GM23338 (cell line): Measurements from ENCODE around the gene TMIGD3. TPM values are rescaled to one million over a fixed set of nuclear protein-coding genes. Genes with fewer than 3 reads are reported as not detected.

ENCODE experiments used
- ATAC-seq: fragments of 200-7000 bp; cut with Tn5 transposase; 3 replicates; pipeline ENCODE4 v1.9.1; 2020
- DNase-seq: peaks from one replicate; pipeline ENCODE4 v3.0.0-alpha.2; 2015; ENCODE audit warnings: low spot score
- H2AFZ ChIP-seq: fragments of 200-600 bp; sonication (generic); 2 replicates; pipeline ENCODE4 v1.8.0; 2016; ENCODE audit warnings: antibody characterized with exemption, mild to moderate bottlenecking, moderate library complexity
- H3F3A ChIP-seq: fragments of 200-600 bp; sonication (generic); replicated peaks from 2 replicates; pipeline ENCODE4 v1.8.0; 2017; ENCODE audit warnings: antibody characterized with exemption, mixed run types, low read depth
- H3K27ac ChIP-seq: fragments of 200-600 bp; sonication (generic); 2 replicates; pipeline ENCODE4 v1.6.1; 2016; ENCODE audit warnings: low read depth
- H3K27me3 ChIP-seq: fragments of 200-600 bp; sonication (generic); 2 replicates; pipeline ENCODE4 v1.8.0; 2016; ENCODE audit warnings: mild to moderate bottlenecking, mixed run types, moderate library complexity; ENCODE audit not compliant: insufficient read depth
- H3K36me3 ChIP-seq: fragments of 200-600 bp; sonication (generic); 2 replicates; pipeline ENCODE4 v1.8.0; 2016; ENCODE audit warnings: mild to moderate bottlenecking; ENCODE audit not compliant: insufficient read depth
- H3K4me1 ChIP-seq: fragments of 200-600 bp; sonication (generic); 2 replicates; pipeline ENCODE4 v1.8.0; 2016; ENCODE audit warnings: mild to moderate bottlenecking, moderate library complexity; ENCODE audit not compliant: insufficient read depth
- H3K4me2 ChIP-seq: fragments of 200-600 bp; sonication (generic); 2 replicates; pipeline ENCODE4 v1.7.1; 2017; ENCODE audit warnings: mixed run types
- H3K4me3 ChIP-seq: fragments of 200-600 bp; sonication (generic); 2 replicates; pipeline ENCODE4 v1.6.1; 2016; ENCODE audit warnings: mixed run types
- H3K79me2 ChIP-seq: fragments of 200-600 bp; sonication (generic); replicated peaks from 2 replicates; pipeline ENCODE4 v1.8.0; 2017; ENCODE audit warnings: mild to moderate bottlenecking; ENCODE audit not compliant: insufficient read depth
- H3K9me2 ChIP-seq: fragments of 200-600 bp; sonication (generic); 2 replicates; pipeline ENCODE4 v1.8.0; 2017; ENCODE audit not compliant: insufficient read depth
- H4K20me1 ChIP-seq: fragments of 200-600 bp; sonication (generic); replicated peaks from 2 replicates; pipeline ENCODE4 v1.8.0; 2017; ENCODE audit warnings: mild to moderate bottlenecking; ENCODE audit not compliant: insufficient read depth
- H3K27ac Mint-ChIP-seq: 2 replicates; pipeline ENCODE4 v1.8.0; 2020; ENCODE audit warnings: inconsistent platforms, mild to moderate bottlenecking, moderate library complexity, mixed read lengths
- H3K27me3 Mint-ChIP-seq: 3 replicates; pipeline ENCODE4 v1.8.0; 2022; ENCODE audit warnings: low read depth, mild to moderate bottlenecking, moderate library complexity, mixed read lengths, inconsistent platforms; ENCODE audit not compliant: insufficient read depth, poor library complexity
- H3K36me3 Mint-ChIP-seq: 3 replicates; pipeline ENCODE4 v1.8.0; 2021; ENCODE audit warnings: low read depth, mild to moderate bottlenecking, inconsistent platforms, moderate library complexity, mixed read lengths
- H3K4me1 Mint-ChIP-seq: 3 replicates; pipeline ENCODE4 v1.8.0; 2020; ENCODE audit warnings: mild to moderate bottlenecking, inconsistent platforms, mixed read lengths
- H3K4me3 Mint-ChIP-seq: 3 replicates; pipeline ENCODE4 v1.8.0; 2021; ENCODE audit warnings: moderate library complexity, mild to moderate bottlenecking, inconsistent platforms, mixed read lengths
- H3K9me3 Mint-ChIP-seq: 3 replicates; pipeline ENCODE4 v1.8.0; 2020; ENCODE audit warnings: moderate library complexity, mild to moderate bottlenecking, inconsistent platforms, mixed read lengths
- CREB1 ChIP-seq: fragments of 250-450 bp; sonication (Bioruptor Pico); IDR thresholded peaks from 2 replicates; pipeline ENCODE4 v1.5.0; 2020; ENCODE audit warnings: low read depth, mild to moderate bottlenecking, moderate library complexity
- EZH2 ChIP-seq: fragments of 200-600 bp; sonication (generic); IDR thresholded peaks from one replicate; pipeline ENCODE4 v1.8.0; 2017; ENCODE audit warnings: antibody characterized with exemption, mild to moderate bottlenecking, low read depth; ENCODE audit not compliant: unreplicated experiment
- EZH2phosphoT487 ChIP-seq: fragments of 200-600 bp; sonication (generic); IDR thresholded peaks from one replicate; pipeline ENCODE4 v1.8.1; 2018; ENCODE audit warnings: antibody characterized with exemption; ENCODE audit not compliant: unreplicated experiment
- JUNB ChIP-seq: IDR thresholded peaks from one replicate; pipeline ENCODE4 v1.6.1; 2016; ENCODE audit warnings: antibody characterized with exemption; ENCODE audit not compliant: unreplicated experiment
- NANOG ChIP-seq: IDR thresholded peaks from 2 replicates; pipeline ENCODE4 v1.6.1; 2016; ENCODE audit warnings: antibody characterized with exemption, borderline replicate concordance
- POLR2AphosphoS5 ChIP-seq: IDR thresholded peaks from 2 replicates; pipeline ENCODE4 v1.6.1; 2016; ENCODE audit warnings: antibody characterized with exemption, low read depth
- STAT1 ChIP-seq: IDR thresholded peaks from one replicate; pipeline ENCODE4 v1.6.1; 2016; ENCODE audit warnings: antibody characterized with exemption; ENCODE audit not compliant: unreplicated experiment
- ZNF114 ChIP-seq: fragments of 250-450 bp; sonication (Bioruptor Pico); IDR thresholded peaks from 2 replicates; pipeline ENCODE4 v1.5.0; 2020; ENCODE audit warnings: mild to moderate bottlenecking, moderate library complexity
- ZNF331 ChIP-seq: fragments of 250-450 bp; sonication (Bioruptor Pico); IDR thresholded peaks from 2 replicates; pipeline ENCODE4 v1.5.0; 2020; ENCODE audit warnings: low read depth, mild to moderate bottlenecking, moderate library complexity
- polyA plus RNA-seq: library from polyadenylated mRNA; unstranded; fragments of >200 nt; fragmentation: Nextera tagmentation; extraction: Ambion mirVana; gene quantifications from 2 replicates; pipeline ENCODE4 v1.2.1, GENCODE V29; 2016
- total RNA-seq: library from RNA; depleted of rRNA; stranded (reverse); fragments of >200 nt; shearing (Covaris generic); gene quantifications from 2 replicates; pipeline ENCODE4 v1.2.3, GENCODE V29; 2014
- TF ChIP-seq, protein P1 (sequence below), 2 experiments: fragments of 200-600 bp in 1 of 2; sonication (generic) in 1 of 2; conservative IDR thresholded peaks; 2 replicates each; pipeline versions ENCODE4 v1.5.1 to v1.6.1; 2016 to 2017; ENCODE audit warnings: antibody characterized with exemption in 2 of 2, low read depth in 2 of 2, mild to moderate bottlenecking in 2 of 2, moderate library complexity in 1 of 2
- TF ChIP-seq, protein P2 (sequence below): IDR thresholded peaks from 2 replicates; pipeline ENCODE4 v1.6.1; 2016; ENCODE audit warnings: antibody characterized with exemption
- TF ChIP-seq, protein P3 (sequence below): fragments of 250-450 bp; sonication (Bioruptor Pico); IDR thresholded peaks from 2 replicates; pipeline ENCODE4 v1.5.0; 2020; ENCODE audit warnings: mild to moderate bottlenecking, moderate library complexity
- TF ChIP-seq, protein P4 (sequence below): IDR thresholded peaks from one replicate; pipeline ENCODE4 v1.6.1; 2018; ENCODE audit warnings: antibody characterized with exemption; ENCODE audit not compliant: unreplicated experiment

TMIGD3 gene
- total and polyA plus RNA-seq, 2 experiments from 2014 or later: not detected

DNA sequence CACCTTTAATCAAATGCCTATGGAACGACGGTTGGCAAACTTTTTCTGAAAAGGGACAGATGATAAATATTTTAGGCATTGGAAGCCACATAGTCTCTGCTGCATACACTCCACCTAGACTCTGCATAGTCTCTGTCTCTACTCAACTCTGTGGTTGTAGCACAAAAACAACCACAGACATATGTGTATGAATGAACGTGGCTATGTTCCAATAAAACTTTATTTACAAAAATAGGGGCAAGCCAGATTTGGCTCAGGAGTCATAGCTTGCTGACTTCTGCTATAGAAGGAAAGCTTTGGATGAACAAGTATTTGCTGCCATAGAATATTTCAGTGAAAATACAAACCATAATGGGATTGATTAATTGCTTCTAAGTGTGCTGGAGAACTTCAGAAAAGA, 37.5 kb upstream of the TMIGD3 start:
- DNase-seq: no peak
- ATAC-seq: no peak
- H3K4me3 ChIP-seq: no peak overlapping the region

More for the DNA sequence above, 37.5 kb upstream of the TMIGD3 start:
- Histone ChIP-seq H3K27ac (no peak overlapping the region), H3K9me2 (peaks cover 21% of the 10 kb centered on the region), H3F3A (no peaks in the 10 kb centered on the region), H3K36me3 (no peaks in the 10 kb centered on the region), H3K27me3 (no peaks in the 10 kb centered on the region), H3K4me1 (peaks cover 10% of the 10 kb centered on the region), H2AFZ (no peak overlapping the region), H4K20me1 (no peaks in the 10 kb centered on the region), H3K4me2 (no peak overlapping the region), H3K79me2 (no peaks in the 10 kb centered on the region)
- TF ChIP-seq ZNF114 (CRISPR knock-in tag) (no peak), JUNB (no peak), CREB1 (no peak), EZH2 (no peak), POLR2AphosphoS5 (no peak), NANOG (no peak), ZNF331 (CRISPR knock-in tag) (no peak), EZH2phosphoT487 (no peak), STAT1 (no peak)
- TF ChIP-seq, protein P1, sequence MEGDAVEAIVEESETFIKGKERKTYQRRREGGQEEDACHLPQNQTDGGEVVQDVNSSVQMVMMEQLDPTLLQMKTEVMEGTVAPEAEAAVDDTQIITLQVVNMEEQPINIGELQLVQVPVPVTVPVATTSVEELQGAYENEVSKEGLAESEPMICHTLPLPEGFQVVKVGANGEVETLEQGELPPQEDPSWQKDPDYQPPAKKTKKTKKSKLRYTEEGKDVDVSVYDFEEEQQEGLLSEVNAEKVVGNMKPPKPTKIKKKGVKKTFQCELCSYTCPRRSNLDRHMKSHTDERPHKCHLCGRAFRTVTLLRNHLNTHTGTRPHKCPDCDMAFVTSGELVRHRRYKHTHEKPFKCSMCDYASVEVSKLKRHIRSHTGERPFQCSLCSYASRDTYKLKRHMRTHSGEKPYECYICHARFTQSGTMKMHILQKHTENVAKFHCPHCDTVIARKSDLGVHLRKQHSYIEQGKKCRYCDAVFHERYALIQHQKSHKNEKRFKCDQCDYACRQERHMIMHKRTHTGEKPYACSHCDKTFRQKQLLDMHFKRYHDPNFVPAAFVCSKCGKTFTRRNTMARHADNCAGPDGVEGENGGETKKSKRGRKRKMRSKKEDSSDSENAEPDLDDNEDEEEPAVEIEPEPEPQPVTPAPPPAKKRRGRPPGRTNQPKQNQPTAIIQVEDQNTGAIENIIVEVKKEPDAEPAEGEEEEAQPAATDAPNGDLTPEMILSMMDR (conservative IDR thresholded peaks at IDR 0.05; ENCODE audit: low read depth in 2 of 2): no peak
- TF ChIP-seq, protein P2, sequence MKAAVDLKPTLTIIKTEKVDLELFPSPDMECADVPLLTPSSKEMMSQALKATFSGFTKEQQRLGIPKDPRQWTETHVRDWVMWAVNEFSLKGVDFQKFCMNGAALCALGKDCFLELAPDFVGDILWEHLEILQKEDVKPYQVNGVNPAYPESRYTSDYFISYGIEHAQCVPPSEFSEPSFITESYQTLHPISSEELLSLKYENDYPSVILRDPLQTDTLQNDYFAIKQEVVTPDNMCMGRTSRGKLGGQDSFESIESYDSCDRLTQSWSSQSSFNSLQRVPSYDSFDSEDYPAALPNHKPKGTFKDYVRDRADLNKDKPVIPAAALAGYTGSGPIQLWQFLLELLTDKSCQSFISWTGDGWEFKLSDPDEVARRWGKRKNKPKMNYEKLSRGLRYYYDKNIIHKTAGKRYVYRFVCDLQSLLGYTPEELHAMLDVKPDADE: no peak
- TF ChIP-seq, protein P3, sequence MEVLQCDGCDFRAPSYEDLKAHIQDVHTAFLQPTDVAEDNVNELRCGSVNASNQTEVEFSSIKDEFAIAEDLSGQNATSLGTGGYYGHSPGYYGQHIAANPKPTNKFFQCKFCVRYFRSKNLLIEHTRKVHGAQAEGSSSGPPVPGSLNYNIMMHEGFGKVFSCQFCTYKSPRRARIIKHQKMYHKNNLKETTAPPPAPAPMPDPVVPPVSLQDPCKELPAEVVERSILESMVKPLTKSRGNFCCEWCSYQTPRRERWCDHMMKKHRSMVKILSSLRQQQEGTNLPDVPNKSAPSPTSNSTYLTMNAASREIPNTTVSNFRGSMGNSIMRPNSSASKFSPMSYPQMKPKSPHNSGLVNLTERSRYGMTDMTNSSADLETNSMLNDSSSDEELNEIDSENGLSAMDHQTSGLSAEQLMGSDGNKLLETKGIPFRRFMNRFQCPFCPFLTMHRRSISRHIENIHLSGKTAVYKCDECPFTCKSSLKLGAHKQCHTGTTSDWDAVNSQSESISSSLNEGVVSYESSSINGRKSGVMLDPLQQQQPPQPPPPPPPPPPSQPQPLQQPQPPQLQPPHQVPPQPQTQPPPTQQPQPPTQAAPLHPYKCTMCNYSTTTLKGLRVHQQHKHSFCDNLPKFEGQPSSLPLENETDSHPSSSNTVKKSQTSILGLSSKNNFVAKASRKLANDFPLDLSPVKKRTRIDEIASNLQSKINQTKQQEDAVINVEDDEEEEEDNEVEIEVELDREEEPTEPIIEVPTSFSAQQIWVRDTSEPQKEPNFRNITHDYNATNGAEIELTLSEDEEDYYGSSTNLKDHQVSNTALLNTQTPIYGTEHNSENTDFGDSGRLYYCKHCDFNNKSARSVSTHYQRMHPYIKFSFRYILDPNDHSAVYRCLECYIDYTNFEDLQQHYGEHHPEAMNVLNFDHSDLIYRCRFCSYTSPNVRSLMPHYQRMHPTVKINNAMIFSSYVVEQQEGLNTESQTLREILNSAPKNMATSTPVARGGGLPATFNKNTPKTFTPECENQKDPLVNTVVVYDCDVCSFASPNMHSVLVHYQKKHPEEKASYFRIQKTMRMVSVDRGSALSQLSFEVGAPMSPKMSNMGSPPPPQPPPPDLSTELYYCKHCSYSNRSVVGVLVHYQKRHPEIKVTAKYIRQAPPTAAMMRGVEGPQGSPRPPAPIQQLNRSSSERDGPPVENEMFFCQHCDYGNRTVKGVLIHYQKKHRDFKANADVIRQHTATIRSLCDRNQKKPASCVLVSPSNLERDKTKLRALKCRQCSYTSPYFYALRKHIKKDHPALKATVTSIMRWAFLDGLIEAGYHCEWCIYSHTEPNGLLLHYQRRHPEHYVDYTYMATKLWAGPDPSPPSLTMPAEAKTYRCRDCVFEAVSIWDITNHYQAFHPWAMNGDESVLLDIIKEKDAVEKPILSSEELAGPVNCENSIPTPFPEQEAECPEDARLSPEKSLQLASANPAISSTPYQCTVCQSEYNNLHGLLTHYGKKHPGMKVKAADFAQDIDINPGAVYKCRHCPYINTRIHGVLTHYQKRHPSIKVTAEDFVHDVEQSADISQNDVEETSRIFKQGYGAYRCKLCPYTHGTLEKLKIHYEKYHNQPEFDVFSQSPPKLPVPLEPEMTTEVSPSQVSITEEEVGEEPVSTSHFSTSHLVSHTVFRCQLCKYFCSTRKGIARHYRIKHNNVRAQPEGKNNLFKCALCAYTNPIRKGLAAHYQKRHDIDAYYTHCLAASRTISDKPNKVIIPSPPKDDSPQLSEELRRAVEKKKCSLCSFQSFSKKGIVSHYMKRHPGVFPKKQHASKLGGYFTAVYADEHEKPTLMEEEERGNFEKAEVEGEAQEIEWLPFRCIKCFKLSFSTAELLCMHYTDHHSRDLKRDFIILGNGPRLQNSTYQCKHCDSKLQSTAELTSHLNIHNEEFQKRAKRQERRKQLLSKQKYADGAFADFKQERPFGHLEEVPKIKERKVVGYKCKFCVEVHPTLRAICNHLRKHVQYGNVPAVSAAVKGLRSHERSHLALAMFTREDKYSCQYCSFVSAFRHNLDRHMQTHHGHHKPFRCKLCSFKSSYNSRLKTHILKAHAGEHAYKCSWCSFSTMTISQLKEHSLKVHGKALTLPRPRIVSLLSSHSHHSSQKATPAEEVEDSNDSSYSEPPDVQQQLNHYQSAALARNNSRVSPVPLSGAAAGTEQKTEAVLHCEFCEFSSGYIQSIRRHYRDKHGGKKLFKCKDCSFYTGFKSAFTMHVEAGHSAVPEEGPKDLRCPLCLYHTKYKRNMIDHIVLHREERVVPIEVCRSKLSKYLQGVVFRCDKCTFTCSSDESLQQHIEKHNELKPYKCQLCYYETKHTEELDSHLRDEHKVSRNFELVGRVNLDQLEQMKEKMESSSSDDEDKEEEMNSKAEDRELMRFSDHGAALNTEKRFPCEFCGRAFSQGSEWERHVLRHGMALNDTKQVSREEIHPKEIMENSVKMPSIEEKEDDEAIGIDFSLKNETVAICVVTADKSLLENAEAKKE: no peak
- TF ChIP-seq, protein P4, sequence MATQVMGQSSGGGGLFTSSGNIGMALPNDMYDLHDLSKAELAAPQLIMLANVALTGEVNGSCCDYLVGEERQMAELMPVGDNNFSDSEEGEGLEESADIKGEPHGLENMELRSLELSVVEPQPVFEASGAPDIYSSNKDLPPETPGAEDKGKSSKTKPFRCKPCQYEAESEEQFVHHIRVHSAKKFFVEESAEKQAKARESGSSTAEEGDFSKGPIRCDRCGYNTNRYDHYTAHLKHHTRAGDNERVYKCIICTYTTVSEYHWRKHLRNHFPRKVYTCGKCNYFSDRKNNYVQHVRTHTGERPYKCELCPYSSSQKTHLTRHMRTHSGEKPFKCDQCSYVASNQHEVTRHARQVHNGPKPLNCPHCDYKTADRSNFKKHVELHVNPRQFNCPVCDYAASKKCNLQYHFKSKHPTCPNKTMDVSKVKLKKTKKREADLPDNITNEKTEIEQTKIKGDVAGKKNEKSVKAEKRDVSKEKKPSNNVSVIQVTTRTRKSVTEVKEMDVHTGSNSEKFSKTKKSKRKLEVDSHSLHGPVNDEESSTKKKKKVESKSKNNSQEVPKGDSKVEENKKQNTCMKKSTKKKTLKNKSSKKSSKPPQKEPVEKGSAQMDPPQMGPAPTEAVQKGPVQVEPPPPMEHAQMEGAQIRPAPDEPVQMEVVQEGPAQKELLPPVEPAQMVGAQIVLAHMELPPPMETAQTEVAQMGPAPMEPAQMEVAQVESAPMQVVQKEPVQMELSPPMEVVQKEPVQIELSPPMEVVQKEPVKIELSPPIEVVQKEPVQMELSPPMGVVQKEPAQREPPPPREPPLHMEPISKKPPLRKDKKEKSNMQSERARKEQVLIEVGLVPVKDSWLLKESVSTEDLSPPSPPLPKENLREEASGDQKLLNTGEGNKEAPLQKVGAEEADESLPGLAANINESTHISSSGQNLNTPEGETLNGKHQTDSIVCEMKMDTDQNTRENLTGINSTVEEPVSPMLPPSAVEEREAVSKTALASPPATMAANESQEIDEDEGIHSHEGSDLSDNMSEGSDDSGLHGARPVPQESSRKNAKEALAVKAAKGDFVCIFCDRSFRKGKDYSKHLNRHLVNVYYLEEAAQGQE: no peak
- no peak overlapping the region for H3K4me3 Mint-ChIP-seq
- no peaks in the 10 kb centered on the region; the same call in 2 of the 3 replicates for H3K36me3 Mint-ChIP-seq
- no peak overlapping the region for H3K27ac Mint-ChIP-seq
- H3K27me3 Mint-ChIP-seq: peaks cover 2% of the 10 kb centered on the region
- no peaks in the 10 kb centered on the region for H3K9me3 Mint-ChIP-seq
- peaks cover 20% of the 10 kb centered on the region for H3K4me1 Mint-ChIP-seq
